ENCODE measurements around the gene HSPB8.

DNA sequence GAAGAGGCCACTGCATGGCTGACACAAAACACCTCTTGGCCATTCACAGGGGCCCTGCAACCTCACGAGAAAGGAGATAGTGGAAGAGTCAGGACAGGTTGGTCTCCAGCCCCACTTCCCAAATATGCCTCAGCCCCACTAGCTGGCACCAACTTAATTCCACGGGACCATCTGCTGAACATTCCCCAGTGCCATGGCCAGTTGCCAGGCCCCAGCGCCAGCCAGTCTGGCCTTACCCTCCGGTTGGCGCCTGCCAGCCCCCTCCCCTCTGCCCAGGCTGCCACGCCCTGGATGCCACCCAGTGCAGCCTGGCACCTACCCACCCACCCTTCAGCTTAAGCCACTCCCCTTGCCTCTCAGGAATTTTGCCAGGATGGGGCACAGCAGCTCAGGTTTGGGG is 21.2 kb upstream of the HSPB8 start:
- TF ChIP-seq, protein P1, sequence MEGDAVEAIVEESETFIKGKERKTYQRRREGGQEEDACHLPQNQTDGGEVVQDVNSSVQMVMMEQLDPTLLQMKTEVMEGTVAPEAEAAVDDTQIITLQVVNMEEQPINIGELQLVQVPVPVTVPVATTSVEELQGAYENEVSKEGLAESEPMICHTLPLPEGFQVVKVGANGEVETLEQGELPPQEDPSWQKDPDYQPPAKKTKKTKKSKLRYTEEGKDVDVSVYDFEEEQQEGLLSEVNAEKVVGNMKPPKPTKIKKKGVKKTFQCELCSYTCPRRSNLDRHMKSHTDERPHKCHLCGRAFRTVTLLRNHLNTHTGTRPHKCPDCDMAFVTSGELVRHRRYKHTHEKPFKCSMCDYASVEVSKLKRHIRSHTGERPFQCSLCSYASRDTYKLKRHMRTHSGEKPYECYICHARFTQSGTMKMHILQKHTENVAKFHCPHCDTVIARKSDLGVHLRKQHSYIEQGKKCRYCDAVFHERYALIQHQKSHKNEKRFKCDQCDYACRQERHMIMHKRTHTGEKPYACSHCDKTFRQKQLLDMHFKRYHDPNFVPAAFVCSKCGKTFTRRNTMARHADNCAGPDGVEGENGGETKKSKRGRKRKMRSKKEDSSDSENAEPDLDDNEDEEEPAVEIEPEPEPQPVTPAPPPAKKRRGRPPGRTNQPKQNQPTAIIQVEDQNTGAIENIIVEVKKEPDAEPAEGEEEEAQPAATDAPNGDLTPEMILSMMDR (IDR thresholded peaks at IDR 0.05): no peak
- TF ChIP-seq, protein P2, sequence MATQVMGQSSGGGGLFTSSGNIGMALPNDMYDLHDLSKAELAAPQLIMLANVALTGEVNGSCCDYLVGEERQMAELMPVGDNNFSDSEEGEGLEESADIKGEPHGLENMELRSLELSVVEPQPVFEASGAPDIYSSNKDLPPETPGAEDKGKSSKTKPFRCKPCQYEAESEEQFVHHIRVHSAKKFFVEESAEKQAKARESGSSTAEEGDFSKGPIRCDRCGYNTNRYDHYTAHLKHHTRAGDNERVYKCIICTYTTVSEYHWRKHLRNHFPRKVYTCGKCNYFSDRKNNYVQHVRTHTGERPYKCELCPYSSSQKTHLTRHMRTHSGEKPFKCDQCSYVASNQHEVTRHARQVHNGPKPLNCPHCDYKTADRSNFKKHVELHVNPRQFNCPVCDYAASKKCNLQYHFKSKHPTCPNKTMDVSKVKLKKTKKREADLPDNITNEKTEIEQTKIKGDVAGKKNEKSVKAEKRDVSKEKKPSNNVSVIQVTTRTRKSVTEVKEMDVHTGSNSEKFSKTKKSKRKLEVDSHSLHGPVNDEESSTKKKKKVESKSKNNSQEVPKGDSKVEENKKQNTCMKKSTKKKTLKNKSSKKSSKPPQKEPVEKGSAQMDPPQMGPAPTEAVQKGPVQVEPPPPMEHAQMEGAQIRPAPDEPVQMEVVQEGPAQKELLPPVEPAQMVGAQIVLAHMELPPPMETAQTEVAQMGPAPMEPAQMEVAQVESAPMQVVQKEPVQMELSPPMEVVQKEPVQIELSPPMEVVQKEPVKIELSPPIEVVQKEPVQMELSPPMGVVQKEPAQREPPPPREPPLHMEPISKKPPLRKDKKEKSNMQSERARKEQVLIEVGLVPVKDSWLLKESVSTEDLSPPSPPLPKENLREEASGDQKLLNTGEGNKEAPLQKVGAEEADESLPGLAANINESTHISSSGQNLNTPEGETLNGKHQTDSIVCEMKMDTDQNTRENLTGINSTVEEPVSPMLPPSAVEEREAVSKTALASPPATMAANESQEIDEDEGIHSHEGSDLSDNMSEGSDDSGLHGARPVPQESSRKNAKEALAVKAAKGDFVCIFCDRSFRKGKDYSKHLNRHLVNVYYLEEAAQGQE (IDR thresholded peaks at IDR 0.05): no peak
- TF ChIP-seq JUN (IDR thresholded peaks at IDR 0.05): no peak
- no peak for TF ChIP-seq POLR2A (IDR thresholded peaks at IDR 0.05; ENCODE audit: low read length)
- TF ChIP-seq, protein P3, sequence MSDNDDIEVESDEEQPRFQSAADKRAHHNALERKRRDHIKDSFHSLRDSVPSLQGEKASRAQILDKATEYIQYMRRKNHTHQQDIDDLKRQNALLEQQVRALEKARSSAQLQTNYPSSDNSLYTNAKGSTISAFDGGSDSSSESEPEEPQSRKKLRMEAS (IDR thresholded peaks at IDR 0.05): no peak
- TF ChIP-seq, protein P4, sequence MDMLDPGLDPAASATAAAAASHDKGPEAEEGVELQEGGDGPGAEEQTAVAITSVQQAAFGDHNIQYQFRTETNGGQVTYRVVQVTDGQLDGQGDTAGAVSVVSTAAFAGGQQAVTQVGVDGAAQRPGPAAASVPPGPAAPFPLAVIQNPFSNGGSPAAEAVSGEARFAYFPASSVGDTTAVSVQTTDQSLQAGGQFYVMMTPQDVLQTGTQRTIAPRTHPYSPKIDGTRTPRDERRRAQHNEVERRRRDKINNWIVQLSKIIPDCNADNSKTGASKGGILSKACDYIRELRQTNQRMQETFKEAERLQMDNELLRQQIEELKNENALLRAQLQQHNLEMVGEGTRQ (IDR thresholded peaks at IDR 0.05): no peak
- TF ChIP-seq EP300 (IDR thresholded peaks at IDR 0.05): no peak
- TF ChIP-seq JUNB (IDR thresholded peaks at IDR 0.05): no peak
- no peak for TF ChIP-seq CHD2 (IDR thresholded peaks at IDR 0.05; ENCODE audit: low read length, partially characterized antibody)

Measured in A549 (cell line).